Stimulated activated CD4-positive, alpha-beta T cell treated with anti-CD3 and anti-CD28 coated beads, Interleukin-15, amount 100 ng/mL, for 24 hours (primary cell): ENCODE results near the gene OBI1.

Experiments
- DNase-seq: peaks from one replicate; pipeline ENCODE4 v3.0.0-alpha.2; 2020

The OBI1 gene

GRCh38 chr13:78569029-78569428 lies 89.9 kb downstream of the OBI1 start:
- no peak for DNase-seq

DNA sequence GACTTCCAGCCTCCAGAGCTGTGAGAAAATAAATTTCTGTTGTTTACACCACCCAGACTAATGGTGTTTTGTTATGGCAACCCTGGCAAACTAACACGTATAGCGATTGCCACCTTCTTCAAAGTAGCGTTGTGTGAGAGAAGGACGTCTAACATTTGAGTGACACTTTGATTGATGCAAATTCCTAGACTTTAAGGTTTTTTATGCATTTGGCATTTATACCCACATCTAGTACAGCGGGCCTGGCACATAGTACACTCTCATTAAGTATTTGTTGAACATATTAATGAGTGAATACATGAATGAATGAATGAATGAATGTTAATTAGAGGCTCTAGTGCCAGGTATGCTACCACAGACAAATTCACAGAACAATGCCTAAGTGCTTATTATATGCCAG lies 92.3 kb downstream of the OBI1 start:
- no peak for DNase-seq
